GM13977 (cell line): Measurements from ENCODE around the gene EDDM3A.
"Not testable (repeated sequence)": the region's sequence is repeated elsewhere in the genome, so short reads cannot be mapped to it uniquely, and the experiment has no call there.

ENCODE experiments used
- DNase-seq: peaks from one replicate; pipeline ENCODE4 v3.0.0; 2012; ENCODE audit warnings: low spot score
- CTCF ChIP-seq: IDR thresholded peaks from 2 replicates; pipeline ENCODE4 v1.5.1; 2012; ENCODE audit warnings: mild to moderate bottlenecking, control low read depth; ENCODE audit not compliant: insufficient read depth; ENCODE audit errors: extremely low read depth, missing control alignments
- in situ Hi-C: fragments of 300-500 bp; cut with MboI; formaldehyde crosslinking; loops from one replicate; pipeline ENCODE4 v1.12.0; 2022; ENCODE audit warnings: low sequenced_read_pairs, low pct_unique_long_range_greater_than_20kb, mixed read lengths, inconsistent platforms; ENCODE audit not compliant: unreplicated experiment

The EDDM3A gene

GRCh38 chr14:20748439-20748838, 2.8 kb downstream of the EDDM3A start:
- in situ Hi-C loops, result no loop called here
- no peak for DNase-seq
- TF ChIP-seq CTCF, result no peak

GRCh38 chr14:20750194-20750593, 4.5 kb downstream of the EDDM3A start:
- no peak for DNase-seq
- in situ Hi-C loops, result loop anchor here (25.0 kb wide), 1 partner anchor 112 kb away; no protein-coding TSS in a partner anchor
- no peak for TF ChIP-seq CTCF

- DNase-seq, result no peak
- in situ Hi-C loops, result loop anchor here (25.0 kb wide), 1 partner anchor 110 kb away; no protein-coding TSS in a partner anchor
- no peak for TF ChIP-seq CTCF
Measured at GRCh38 chr14:20751963-20752562, 6.4 kb downstream of the EDDM3A start.

- TF ChIP-seq CTCF, result no peak
- in situ Hi-C loops, result loop anchor here (25.0 kb wide), 1 partner anchor 108 kb away; no protein-coding TSS in a partner anchor
- DNase-seq, result no peak
Measured at GRCh38 chr14:20754308-20754707, 8.6 kb downstream of the EDDM3A start.

- in situ Hi-C loops, result loop anchor here (25.0 kb wide), 1 partner anchor 107 kb away; no protein-coding TSS in a partner anchor
- no peak for DNase-seq
- no peak for TF ChIP-seq CTCF
Measured at GRCh38 chr14:20755037-20755436, 9.3 kb downstream of the EDDM3A start.

- TF ChIP-seq CTCF, result peak; percentile 55
- in situ Hi-C loops, result loop anchor here (25.0 kb wide), 1 partner anchor 104 kb away; no protein-coding TSS in a partner anchor
- peak; percentile 25 for DNase-seq
Measured at GRCh38 chr14:20757965-20758364, 12.3 kb downstream of the EDDM3A start.

- not testable (repeated sequence) for DNase-seq
- in situ Hi-C loops, result loop anchor here (25.0 kb wide), 1 partner anchor 103 kb away; no protein-coding TSS in a partner anchor
Measured at GRCh38 chr14:20759465-20759864, 13.8 kb downstream of the EDDM3A start.
